ENCODE results near the gene STXBP5. TPM values are rescaled to one million over a fixed set of nuclear protein-coding genes. Genes with fewer than 3 reads are reported as not detected.
A peak's percentile ranks its signal among the peaks of the same experiment; 100 is the strongest.

The STXBP5 gene
- total RNA-seq, 1 donor, result 144 TPM

DNA sequence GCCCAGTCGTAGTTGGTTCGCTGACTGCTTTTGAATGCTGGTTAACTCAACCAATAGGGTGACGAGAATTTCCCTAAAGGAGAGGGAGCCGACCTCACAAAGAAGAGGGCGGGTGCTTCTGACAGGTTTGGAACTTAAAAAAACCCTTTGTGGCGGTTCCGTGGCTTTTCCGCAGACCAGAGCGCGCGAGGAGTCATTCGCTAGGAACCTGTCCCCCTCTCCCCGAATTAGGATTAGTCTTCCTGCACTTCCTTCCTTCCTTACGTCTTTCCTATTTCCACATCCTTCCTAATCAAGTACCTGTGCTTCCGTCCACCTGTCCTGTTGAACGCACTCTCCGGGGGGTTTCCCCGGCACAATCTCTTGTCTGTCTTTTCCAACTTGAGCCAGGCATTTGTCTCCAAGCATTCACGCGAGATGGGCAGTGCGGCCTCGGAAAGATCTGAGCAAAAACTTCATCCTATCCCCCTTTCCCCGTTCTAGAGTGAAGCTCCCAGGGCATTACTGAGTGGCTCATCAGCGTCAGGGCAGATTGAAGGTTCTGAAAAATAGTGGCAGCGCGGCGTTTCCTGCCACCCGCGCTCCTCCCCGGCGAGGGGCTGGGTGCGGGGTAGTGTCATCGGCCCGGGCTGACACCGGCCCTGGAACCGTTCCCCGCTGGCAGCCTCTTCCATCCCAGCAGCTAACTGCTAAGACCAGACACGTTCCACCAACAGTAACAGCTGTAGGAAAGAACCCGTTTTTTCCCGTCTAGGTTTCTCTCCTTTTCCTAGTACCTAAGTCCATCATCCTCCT is 1.5 kb upstream of the STXBP5 start:
- TF ChIP-seq, protein P1, sequence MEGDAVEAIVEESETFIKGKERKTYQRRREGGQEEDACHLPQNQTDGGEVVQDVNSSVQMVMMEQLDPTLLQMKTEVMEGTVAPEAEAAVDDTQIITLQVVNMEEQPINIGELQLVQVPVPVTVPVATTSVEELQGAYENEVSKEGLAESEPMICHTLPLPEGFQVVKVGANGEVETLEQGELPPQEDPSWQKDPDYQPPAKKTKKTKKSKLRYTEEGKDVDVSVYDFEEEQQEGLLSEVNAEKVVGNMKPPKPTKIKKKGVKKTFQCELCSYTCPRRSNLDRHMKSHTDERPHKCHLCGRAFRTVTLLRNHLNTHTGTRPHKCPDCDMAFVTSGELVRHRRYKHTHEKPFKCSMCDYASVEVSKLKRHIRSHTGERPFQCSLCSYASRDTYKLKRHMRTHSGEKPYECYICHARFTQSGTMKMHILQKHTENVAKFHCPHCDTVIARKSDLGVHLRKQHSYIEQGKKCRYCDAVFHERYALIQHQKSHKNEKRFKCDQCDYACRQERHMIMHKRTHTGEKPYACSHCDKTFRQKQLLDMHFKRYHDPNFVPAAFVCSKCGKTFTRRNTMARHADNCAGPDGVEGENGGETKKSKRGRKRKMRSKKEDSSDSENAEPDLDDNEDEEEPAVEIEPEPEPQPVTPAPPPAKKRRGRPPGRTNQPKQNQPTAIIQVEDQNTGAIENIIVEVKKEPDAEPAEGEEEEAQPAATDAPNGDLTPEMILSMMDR (IDR thresholded peaks at IDR 0.05; ENCODE audit: extremely low read depth, low read depth, low read length), result no peak
- peak overlapping the region; percentile 100 for H3K4me2 ChIP-seq (ENCODE audit: insufficient read depth, low read length)
- no peaks in the 10 kb centered on the region for H3K36me3 ChIP-seq (ENCODE audit: insufficient read depth, low read length)
- peaks cover 13% of the 10 kb centered on the region for H4K20me1 ChIP-seq (ENCODE audit: insufficient read depth, low read length)
- peak overlapping the region; percentile 97 for H2AFZ ChIP-seq (ENCODE audit: low read length)
- H3K27ac ChIP-seq (ENCODE audit: low read depth, low read length), result peak overlapping the region; percentile 94
- no peaks in the 10 kb centered on the region for H3K27me3 ChIP-seq (ENCODE audit: insufficient read depth, low read length)
- no peaks in the 10 kb centered on the region for H3K9me3 ChIP-seq (ENCODE audit: low read depth, low read length)
- peak overlapping the region; percentile 93 for H3K4me3 ChIP-seq (ENCODE audit: insufficient read depth, low read length)
- peaks cover 7% of the 10 kb centered on the region for H3K4me1 ChIP-seq (ENCODE audit: insufficient read depth, low read length)
- peak; percentile 97 for DNase-seq (ENCODE audit: insufficient read length, low spot score, missing footprints)
- H3K79me2 ChIP-seq (ENCODE audit: insufficient read depth, low read length), result peaks cover 49% of the 10 kb centered on the region

DNA sequence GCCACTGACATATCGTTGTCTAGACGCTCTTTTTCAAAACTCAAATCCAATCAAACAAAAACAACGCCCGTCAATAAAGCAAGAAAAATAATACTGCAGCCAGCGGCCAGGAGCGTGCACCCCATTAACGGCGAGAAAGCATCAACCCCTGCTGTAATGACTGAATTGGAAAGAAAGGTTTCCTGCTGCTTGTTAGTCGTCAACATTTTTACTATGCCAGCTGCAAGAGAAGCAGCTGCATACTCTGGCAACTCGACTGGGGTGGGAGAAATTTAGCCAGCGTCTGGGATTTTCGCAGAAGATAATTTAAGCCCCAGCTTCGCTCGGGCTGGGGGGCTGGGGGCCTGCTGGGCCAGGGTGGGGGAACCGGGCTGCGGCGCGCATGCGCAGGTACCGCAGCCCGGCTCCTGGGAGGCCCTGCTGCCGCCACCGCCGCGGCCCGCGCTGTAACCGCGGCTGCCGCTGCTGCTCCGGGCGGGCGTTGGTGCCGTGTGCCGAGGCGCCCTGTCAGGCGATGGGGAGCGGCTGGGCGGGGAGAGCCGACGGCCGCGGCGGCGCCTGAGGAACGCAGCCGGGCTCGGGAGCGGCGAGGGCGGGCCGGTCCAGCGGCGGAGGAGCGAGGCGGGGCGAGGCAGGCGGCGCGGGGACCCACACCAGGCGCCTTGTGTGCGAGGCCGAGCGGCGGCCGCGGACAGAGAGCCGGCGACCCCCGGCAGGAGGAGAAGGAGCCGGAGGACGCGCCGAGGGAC is 732 bp upstream of the STXBP5 start:
- peak overlapping the region; percentile 94 for H3K27ac ChIP-seq (ENCODE audit: low read depth, low read length)
- TF ChIP-seq, protein P1 (IDR thresholded peaks at IDR 0.05; ENCODE audit: extremely low read depth, low read depth, low read length), result no peak
- no peaks in the 10 kb centered on the region for H3K36me3 ChIP-seq (ENCODE audit: insufficient read depth, low read length)
- H3K4me2 ChIP-seq (ENCODE audit: insufficient read depth, low read length), result peak overlapping the region; percentile 100
- H3K79me2 ChIP-seq (ENCODE audit: insufficient read depth, low read length), result peaks cover 57% of the 10 kb centered on the region
- peaks cover 15% of the 10 kb centered on the region for H3K4me1 ChIP-seq (ENCODE audit: insufficient read depth, low read length)
- H3K4me3 ChIP-seq (ENCODE audit: insufficient read depth, low read length), result peak overlapping the region; percentile 93
- H3K9me3 ChIP-seq (ENCODE audit: low read depth, low read length), result no peaks in the 10 kb centered on the region
- peak; percentile 98 for DNase-seq (ENCODE audit: insufficient read length, low spot score, missing footprints)
- no peaks in the 10 kb centered on the region for H3K27me3 ChIP-seq (ENCODE audit: insufficient read depth, low read length)
- H2AFZ ChIP-seq (ENCODE audit: low read length), result peak overlapping the region; percentile 97
- peaks cover 13% of the 10 kb centered on the region for H4K20me1 ChIP-seq (ENCODE audit: insufficient read depth, low read length)

DNA sequence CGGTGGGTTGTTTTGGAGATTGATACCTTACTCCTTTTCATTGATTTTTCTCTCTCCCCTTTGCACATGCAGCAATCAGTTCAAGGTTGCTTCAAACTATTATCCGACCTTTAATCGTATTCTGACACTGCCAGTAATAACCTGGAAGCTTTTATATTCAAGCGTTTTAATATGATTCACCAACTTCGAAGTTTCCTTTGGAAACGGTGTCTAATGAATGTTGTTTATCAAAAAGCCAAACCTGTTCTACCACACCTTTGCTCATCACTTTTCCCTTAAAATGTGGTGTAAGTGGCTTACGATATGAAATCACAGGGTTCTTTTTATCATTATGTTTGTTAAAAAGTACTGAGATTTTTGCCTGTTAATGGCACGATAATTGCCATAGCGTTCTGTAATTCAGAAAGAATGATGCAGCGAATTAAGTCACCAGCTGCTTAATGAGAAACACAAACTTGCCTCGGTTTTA is 660 bp downstream of the STXBP5 start:
- Histone ChIP-seq H4K20me1 (ENCODE audit: insufficient read depth, low read length) (peaks cover 13% of the 10 kb centered on the region), H3K27me3 (ENCODE audit: insufficient read depth, low read length) (no peaks in the 10 kb centered on the region), H3K79me2 (ENCODE audit: insufficient read depth, low read length) (peaks cover 71% of the 10 kb centered on the region), H3K36me3 (ENCODE audit: insufficient read depth, low read length) (no peaks in the 10 kb centered on the region), H2AFZ (ENCODE audit: low read length) (peak overlapping the region; percentile 15), H3K4me2 (ENCODE audit: insufficient read depth, low read length) (peak overlapping the region; percentile 75), H3K27ac (ENCODE audit: low read depth, low read length) (peak overlapping the region; percentile 78), H3K4me3 (ENCODE audit: insufficient read depth, low read length) (peak overlapping the region; percentile 93), H3K9me3 (ENCODE audit: low read depth, low read length) (no peaks in the 10 kb centered on the region), H3K4me1 (ENCODE audit: insufficient read depth, low read length) (peaks cover 26% of the 10 kb centered on the region)
- peak; percentile 14 for DNase-seq (ENCODE audit: insufficient read length, low spot score, missing footprints)
- TF ChIP-seq, protein P1 (IDR thresholded peaks at IDR 0.05; ENCODE audit: extremely low read depth, low read depth, low read length), result no peak

Measured in osteoblast (primary cell).